Measurements from ENCODE around the gene METTL5.
"Not testable (repeated sequence)": the region's sequence is repeated elsewhere in the genome, so short reads cannot be mapped to it uniquely, and the experiment has no call there.

The METTL5 gene

GRCh38 chr2:169819106-169819505 is 5.6 kb downstream of the METTL5 start:
- Histone ChIP-seq H3K9ac (ENCODE audit: low read length) (no peak overlapping the region), H3K9me2 (replicated peaks; ENCODE audit: insufficient read depth, low read length) (no peaks in the 10 kb centered on the region), H3K36me3 (replicated peaks; ENCODE audit: insufficient read depth, low read length) (no peaks in the 10 kb centered on the region; the same call in 1 of the 2 replicates), H3K79me2 (ENCODE audit: low read length) (peaks cover 33% of the 10 kb centered on the region), H3K4me2 (ENCODE audit: low read depth, low read length) (no peak overlapping the region), H2AFZ (ENCODE audit: low read length) (no peak overlapping the region), H3K4me3 (ENCODE audit: low read length) (no peak overlapping the region), H4K20me1 (ENCODE audit: insufficient read depth, low read length) (no peaks in the 10 kb centered on the region), H3K4me1 (ENCODE audit: low read length) (peaks cover 10% of the 10 kb centered on the region), H3F3A (ENCODE audit: insufficient read depth, low read length) (no peaks in the 10 kb centered on the region), H3K27me3 (replicated peaks; ENCODE audit: insufficient read depth, low read length) (no peaks in the 10 kb centered on the region), H3K9me3 (replicated peaks; ENCODE audit: insufficient read depth, low read length) (no peaks in the 10 kb centered on the region), H3K27ac (ENCODE audit: low read length) (no peak overlapping the region)
- DNase-seq, result no peak
- TF ChIP-seq EZH2phosphoT487 (IDR thresholded peaks at IDR 0.05; ENCODE audit: low read length) (no peak), CTCF (IDR thresholded peaks at IDR 0.05; ENCODE audit: low read length) (no peak), EZH2 (optimal IDR thresholded peaks at IDR 0.05; ENCODE audit: low read depth, low read length) (no peak)

GRCh38 chr2:169818241-169818640 is 6.5 kb downstream of the METTL5 start:
- no peaks in the 10 kb centered on the region for H3K9me3 ChIP-seq (replicated peaks; ENCODE audit: insufficient read depth, low read length)
- no peak overlapping the region for H2AFZ ChIP-seq (ENCODE audit: low read length)
- H3K4me2 ChIP-seq (ENCODE audit: low read depth, low read length), result no peak overlapping the region
- no peaks in the 10 kb centered on the region; the same call in none of the 2 replicates for H3K36me3 ChIP-seq (replicated peaks; ENCODE audit: insufficient read depth, low read length)
- H3K9ac ChIP-seq (ENCODE audit: low read length), result no peak overlapping the region
- H3F3A ChIP-seq (ENCODE audit: insufficient read depth, low read length), result no peaks in the 10 kb centered on the region
- H3K27me3 ChIP-seq (replicated peaks; ENCODE audit: insufficient read depth, low read length), result no peaks in the 10 kb centered on the region
- H3K79me2 ChIP-seq (ENCODE audit: low read length), result peaks cover 25% of the 10 kb centered on the region
- H3K4me1 ChIP-seq (ENCODE audit: low read length), result peaks cover 4% of the 10 kb centered on the region; the same call in 1 of the 2 replicates
- no peaks in the 10 kb centered on the region for H3K9me2 ChIP-seq (replicated peaks; ENCODE audit: insufficient read depth, low read length)
- H3K4me3 ChIP-seq (ENCODE audit: low read length), result no peak overlapping the region
- DNase-seq, result no peak
- no peaks in the 10 kb centered on the region for H4K20me1 ChIP-seq (ENCODE audit: insufficient read depth, low read length)
- H3K27ac ChIP-seq (ENCODE audit: low read length), result no peak overlapping the region
- TF ChIP-seq EZH2 (optimal IDR thresholded peaks at IDR 0.05; ENCODE audit: low read depth, low read length) (no peak), EZH2phosphoT487 (IDR thresholded peaks at IDR 0.05; ENCODE audit: low read length) (no peak), CTCF (IDR thresholded peaks at IDR 0.05; ENCODE audit: low read length) (no peak)

- H3K9ac ChIP-seq (ENCODE audit: low read length); H3K27ac ChIP-seq (ENCODE audit: low read length); H3F3A ChIP-seq (ENCODE audit: insufficient read depth, low read length); H3K27me3 ChIP-seq (replicated peaks; ENCODE audit: insufficient read depth, low read length); H3K4me2 ChIP-seq (ENCODE audit: low read depth, low read length); H3K9me2 ChIP-seq (replicated peaks; ENCODE audit: insufficient read depth, low read length); H2AFZ ChIP-seq (ENCODE audit: low read length); H3K4me3 ChIP-seq (ENCODE audit: low read length); H3K9me3 ChIP-seq (replicated peaks; ENCODE audit: insufficient read depth, low read length); H4K20me1 ChIP-seq (ENCODE audit: insufficient read depth, low read length); H3K4me1 ChIP-seq (ENCODE audit: low read length); H3K36me3 ChIP-seq (replicated peaks; ENCODE audit: insufficient read depth, low read length); DNase-seq: not testable (repeated sequence)
- H3K79me2 ChIP-seq (ENCODE audit: low read length), result peaks cover 16% of the 10 kb centered on the region
Measured at GRCh38 chr2:169817369-169817768, 7.3 kb downstream of the METTL5 start.

- H3K9me2 ChIP-seq (replicated peaks; ENCODE audit: insufficient read depth, low read length); H3K4me1 ChIP-seq (ENCODE audit: low read length); H3K4me2 ChIP-seq (ENCODE audit: low read depth, low read length); H3K9ac ChIP-seq (ENCODE audit: low read length); H3F3A ChIP-seq (ENCODE audit: insufficient read depth, low read length); H3K9me3 ChIP-seq (replicated peaks; ENCODE audit: insufficient read depth, low read length); H3K4me3 ChIP-seq (ENCODE audit: low read length); H4K20me1 ChIP-seq (ENCODE audit: insufficient read depth, low read length); H2AFZ ChIP-seq (ENCODE audit: low read length); H3K27ac ChIP-seq (ENCODE audit: low read length); H3K27me3 ChIP-seq (replicated peaks; ENCODE audit: insufficient read depth, low read length); DNase-seq; H3K36me3 ChIP-seq (replicated peaks; ENCODE audit: insufficient read depth, low read length): not testable (repeated sequence)
- H3K79me2 ChIP-seq (ENCODE audit: low read length), result peaks cover 12% of the 10 kb centered on the region
Measured at GRCh38 chr2:169816961-169817360, 7.7 kb downstream of the METTL5 start.
